Esophagus (tissue), 2 donors: ENCODE results near the gene CSNK2A3. TPM values are rescaled to one million over a fixed set of nuclear protein-coding genes. Genes with fewer than 3 reads are reported as not detected.

Experiments used
- H3K27ac ChIP-seq, 2 donors: one replicate each; pipeline ENCODE4 v1.5.1; 2013; ENCODE audit warnings: low read depth in 2 of 2, mild to moderate bottlenecking in 2 of 2, inconsistent platforms in 1 of 2, low read length in 1 of 2, moderate library complexity in 1 of 2
- H3K27me3 ChIP-seq, 2 donors: one replicate each; pipeline ENCODE4 v1.6.1; 2013; ENCODE audit warnings: low read length in 2 of 2, control low read depth in 1 of 2, mild to moderate bottlenecking in 1 of 2; ENCODE audit not compliant: insufficient read depth in 2 of 2, control insufficient read depth in 1 of 2
- H3K36me3 ChIP-seq, 2 donors: one replicate each; pipeline ENCODE4 v1.6.1; 2013; ENCODE audit warnings: low read length in 1 of 2; ENCODE audit not compliant: control insufficient read depth in 2 of 2, insufficient read depth in 2 of 2
- H3K4me1 ChIP-seq, 2 donors: one replicate each; pipeline ENCODE4 v1.6.1; 2013; ENCODE audit warnings: low read length in 1 of 2; ENCODE audit not compliant: control insufficient read depth in 2 of 2, insufficient read depth in 2 of 2
- H3K4me3 ChIP-seq, 2 donors: one replicate each; pipeline ENCODE4 v1.5.1; 2013; ENCODE audit warnings: low read length in 2 of 2, mild to moderate bottlenecking in 2 of 2, low read depth in 1 of 2, moderate library complexity in 1 of 2
- H3K9me3 ChIP-seq, 2 donors: one replicate each; pipeline ENCODE4 v1.6.1; 2013; ENCODE audit warnings: mild to moderate bottlenecking in 2 of 2, low read depth in 1 of 2, low read length in 1 of 2, moderate library complexity in 1 of 2; ENCODE audit not compliant: control insufficient read depth in 2 of 2, insufficient read depth in 1 of 2
- WGBS, 2 donors: extraction: QIAGEN DNeasy Blood & Tissue Kit; methylation state at CpG; one replicate each; pipeline ENCODE4 v1.1.7; 2013; 5-methylcytosine and 5-hydroxymethylcytosine counted together
- polyA plus RNA-seq, 2 donors: library from polyadenylated mRNA; stranded (reverse); fragments of 200-250 nt; gene quantifications; one replicate each; pipeline ENCODE4 v1.2.3, GENCODE V29; 2013
- donor health status: healthy with polysubstance abuse.
- donor health status: Bipolar disorder and iron deficiency.

The CSNK2A3 gene
- polyA plus RNA-seq, 2 donors = 0.14 to 0.54 TPM

- H3K27me3 ChIP-seq = no peaks in the 10 kb centered on the region
- no peaks in the 10 kb centered on the region for H3K9me3 ChIP-seq
- H3K4me1 ChIP-seq = no peaks in the 10 kb centered on the region
- H3K4me3 ChIP-seq = no peak overlapping the region
- no peak overlapping the region for H3K27ac ChIP-seq
- WGBS, 2 donors = 78 to 86% methylated on average over 6 of the region's 6 CpGs
- H3K36me3 ChIP-seq = peaks cover 0 to 2% of the 10 kb centered on the region in 2 donors
Measured at GRCh38 chr11:11381471-11382105, 28.5 kb upstream of the CSNK2A3 start.

GRCh38 chr11:11380883-11381282 is 27.8 kb upstream of the CSNK2A3 start:
- no peaks in the 10 kb centered on the region for H3K27me3 ChIP-seq
- 61 to 73% methylated on average over 3 of the region's 3 CpGs for WGBS, 2 donors
- peaks cover 0 to 2% of the 10 kb centered on the region in 2 donors for H3K36me3 ChIP-seq
- H3K27ac ChIP-seq = no peak overlapping the region
- no peaks in the 10 kb centered on the region for H3K9me3 ChIP-seq
- H3K4me1 ChIP-seq = no peaks in the 10 kb centered on the region
- H3K4me3 ChIP-seq = no peak overlapping the region

- Histone ChIP-seq H3K36me3 (peaks cover 0 to 2% of the 10 kb centered on the region in 2 donors), H3K4me1 (no peaks in the 10 kb centered on the region), H3K4me3 (no peak overlapping the region), H3K9me3 (no peaks in the 10 kb centered on the region), H3K27me3 (no peaks in the 10 kb centered on the region), H3K27ac (no peak overlapping the region)
- 93 to 96% methylated on average over 2 of the region's 2 CpGs for WGBS, 2 donors
Measured at GRCh38 chr11:11380340-11380739, 27.3 kb upstream of the CSNK2A3 start.

- Histone ChIP-seq H3K4me1 (no peaks in the 10 kb centered on the region), H3K27me3 (no peaks in the 10 kb centered on the region), H3K4me3 (no peak overlapping the region), H3K27ac (no peak overlapping the region), H3K36me3 (peaks cover 0 to 2% of the 10 kb centered on the region in 2 donors), H3K9me3 (no peaks in the 10 kb centered on the region)
- WGBS, 2 donors = 92 to 97% methylated on average over 3 of the region's 3 CpGs
Measured at GRCh38 chr11:11379661-11380060, 26.6 kb upstream of the CSNK2A3 start.

- Histone ChIP-seq H3K4me3 (no peak overlapping the region), H3K27ac (no peak overlapping the region), H3K27me3 (no peaks in the 10 kb centered on the region), H3K36me3 (peaks cover 0 to 2% of the 10 kb centered on the region in 2 donors), H3K4me1 (no peaks in the 10 kb centered on the region), H3K9me3 (no peaks in the 10 kb centered on the region)
- 85% methylated on average over 8 of the region's 8 CpGs for WGBS, 2 donors
Measured at GRCh38 chr11:11378184-11378940, 25.3 kb upstream of the CSNK2A3 start.

GRCh38 chr11:11374358-11375148 is 21.5 kb upstream of the CSNK2A3 start:
- 72 to 78% methylated on average over 7 of the region's 7 CpGs for WGBS, 2 donors
- H3K4me3 ChIP-seq = no peak overlapping the region
- H3K36me3 ChIP-seq = peaks cover 0 to 2% of the 10 kb centered on the region in 2 donors
- H3K27ac ChIP-seq = no peak overlapping the region
- H3K4me1 ChIP-seq = no peaks in the 10 kb centered on the region
- H3K9me3 ChIP-seq = no peaks in the 10 kb centered on the region
- no peaks in the 10 kb centered on the region for H3K27me3 ChIP-seq

- peaks cover 0 to 2% of the 10 kb centered on the region in 2 donors for H3K36me3 ChIP-seq
- H3K27ac ChIP-seq = no peak overlapping the region
- no peaks in the 10 kb centered on the region for H3K4me1 ChIP-seq
- H3K27me3 ChIP-seq = no peaks in the 10 kb centered on the region
- H3K9me3 ChIP-seq = no peaks in the 10 kb centered on the region
- no peak overlapping the region for H3K4me3 ChIP-seq
- WGBS, 2 donors = 72 to 75% methylated on average over 5 of the region's 5 CpGs
Measured at GRCh38 chr11:11373934-11374333, 20.9 kb upstream of the CSNK2A3 start.

- Histone ChIP-seq H3K27ac (no peak overlapping the region), H3K4me1 (no peaks in the 10 kb centered on the region), H3K27me3 (no peaks in the 10 kb centered on the region), H3K4me3 (no peak overlapping the region), H3K36me3 (peaks cover 0 to 2% of the 10 kb centered on the region in 2 donors), H3K9me3 (no peaks in the 10 kb centered on the region)
- WGBS, 2 donors = 94 to 95% methylated on average over 8 of the region's 8 CpGs
Measured at GRCh38 chr11:11372461-11372860, 19.4 kb upstream of the CSNK2A3 start.

GRCh38 chr11:11370962-11371303 is 17.9 kb upstream of the CSNK2A3 start:
- no peaks in the 10 kb centered on the region for H3K36me3 ChIP-seq
- no peaks in the 10 kb centered on the region for H3K9me3 ChIP-seq
- H3K4me3 ChIP-seq = no peak overlapping the region
- no peaks in the 10 kb centered on the region for H3K27me3 ChIP-seq
- H3K27ac ChIP-seq = no peak overlapping the region
- WGBS, 2 donors = 83 to 87% methylated on average over 6 of the region's 6 CpGs
- H3K4me1 ChIP-seq = no peaks in the 10 kb centered on the region
